Psoas muscle (tissue), 8 donors: ENCODE data around the gene GABRA6. TPM values are rescaled to one million over a fixed set of nuclear protein-coding genes. Genes with fewer than 3 reads are reported as not detected.

Source experiments
- ATAC-seq, 4 donors: fragments of 200-7000 bp; cut with Tn5 transposase; one replicate each; pipeline ENCODE4 v1.9.1; 2020; ENCODE audit warnings: moderate library complexity in 3 of 4, mild to moderate bottlenecking in 2 of 4
- DNase-seq, 2 donors: peaks; one replicate each; pipeline ENCODE4 v3.0.0-alpha.2; 2020
- H3K27ac ChIP-seq: fragments of 200-600 bp; one replicate; pipeline ENCODE4 v1.8.0; 2022
- H3K27me3 ChIP-seq, 3 donors: fragments of 200-600 bp in 1 of 3; one replicate each; pipeline versions ENCODE4 v1.6.1 to v1.8.0; 2013 to 2022; ENCODE audit warnings: low read length in 2 of 3, mild to moderate bottlenecking in 2 of 3, moderate library complexity in 1 of 3; ENCODE audit not compliant: insufficient read depth in 3 of 3
- H3K36me3 ChIP-seq, 2 donors: fragments of 200-600 bp in 1 of 2; one replicate each; pipeline versions ENCODE4 v1.6.1 to v1.8.0; 2013 to 2022; ENCODE audit warnings: low read depth in 1 of 2, mild to moderate bottlenecking in 1 of 2, moderate library complexity in 1 of 2; ENCODE audit not compliant: insufficient read depth in 1 of 2
- H3K4me1 ChIP-seq: fragments of 200-600 bp; one replicate; pipeline ENCODE4 v1.8.0; 2022
- H3K4me3 ChIP-seq: fragments of 200-600 bp; one replicate; pipeline ENCODE4 v1.8.0; 2022; ENCODE audit warnings: mild to moderate bottlenecking
- H3K9me3 ChIP-seq: fragments of 200-600 bp; one replicate; pipeline ENCODE4 v1.8.0; 2022
- CTCF ChIP-seq: fragments of 200-600 bp; IDR thresholded peaks from one replicate; pipeline ENCODE4 v1.8.0; 2022; ENCODE audit warnings: antibody characterized with exemption
- WGBS, 3 donors: extraction: QIAGEN DNeasy Blood & Tissue Kit; methylation state at CpG; one replicate each; pipeline versions ENCODE4 v1.1.6 to v1.1.7; 2013; 5-methylcytosine and 5-hydroxymethylcytosine counted together
- intact Hi-C, 2 donors: fragments of 100-400 bp; cut with DNase I; formaldehyde crosslinking; loops; one replicate each; pipeline versions ENCODE4 v1.11.0 to v1.14.2; 2022
- polyA plus RNA-seq, 3 donors: library from polyadenylated mRNA; stranded (reverse); fragments of 200-250 nt; gene quantifications; one replicate each; pipeline ENCODE4 v1.2.3, GENCODE V29; 2013
- total RNA-seq, 4 donors: library from RNA; stranded (reverse); fragmentation: NEBNext Ultra II Directional in 2 of 4; extraction: Animal tissue kit (Norgen Biotek cat#: 25700) in 2 of 4; gene quantifications; one replicate each; pipeline versions ENCODE4 v1.2.1 to v1.2.4, GENCODE V29; 2021 to 2023
- donor health status: healthy with polysubstance abuse.
- donor health status: DM: no; HTN: no; CAD: no; lungs with moderate emphysema.
- donor health status: Bipolar disorder and iron deficiency.
- donor health status: healthy.
- donor health status: DM: yes; HTN: yes; CAD: no.
- donor health status: DM: no; HTN: no; CAD: no.
- donor health status: DM: no; HTN: no; CAD: no.
- donor health status: DM: yes; HTN: yes; CAD: no.

The GABRA6 gene
- total and polyA plus RNA-seq, 7 donors: not detected

- H3K36me3 ChIP-seq: no peaks in the 10 kb centered on the region
- H3K27ac ChIP-seq: no peak overlapping the region
- intact Hi-C loops: no loop called here
- WGBS, 3 donors: 84 to 89% (median 87%) methylated on average over 12 of the region's 12 CpGs
- no peaks in the 10 kb centered on the region for H3K9me3 ChIP-seq
- H3K27me3 ChIP-seq: no peaks in the 10 kb centered on the region
- H3K4me1 ChIP-seq: no peaks in the 10 kb centered on the region
- no peak overlapping the region for H3K4me3 ChIP-seq
- TF ChIP-seq CTCF: no peak
- ATAC-seq (no peak), DNase-seq (no peak)
These were observed 24.7 kb upstream of the GABRA6 start for GRCh38 chr5:161660806-161661205.

GRCh38 chr5:161663431-161663830, 22.1 kb upstream of the GABRA6 start:
- H3K27me3 ChIP-seq: no peaks in the 10 kb centered on the region
- no peak for DNase-seq
- H3K27ac ChIP-seq: no peak overlapping the region
- no peak for TF ChIP-seq CTCF
- intact Hi-C loops: no loop called here
- H3K9me3 ChIP-seq: no peaks in the 10 kb centered on the region
- no peak overlapping the region for H3K4me3 ChIP-seq
- H3K4me1 ChIP-seq: no peaks in the 10 kb centered on the region
- no peak for ATAC-seq
- H3K36me3 ChIP-seq: no peaks in the 10 kb centered on the region

GRCh38 chr5:161676103-161676502, 9.4 kb upstream of the GABRA6 start:
- H3K4me3 ChIP-seq: no peak overlapping the region
- H3K27me3 ChIP-seq: no peaks in the 10 kb centered on the region
- ATAC-seq (no peak), DNase-seq (no peak)
- intact Hi-C loops: no loop called here
- no peak for TF ChIP-seq CTCF
- no peaks in the 10 kb centered on the region for H3K4me1 ChIP-seq
- 7 to 8% (median 8%) methylated on average over 2 of the region's 2 CpGs for WGBS, 3 donors
- H3K9me3 ChIP-seq: no peaks in the 10 kb centered on the region
- no peaks in the 10 kb centered on the region for H3K36me3 ChIP-seq
- H3K27ac ChIP-seq: no peak overlapping the region

GRCh38 chr5:161686149-161686548, 628 bp downstream of the GABRA6 start:
- Histone ChIP-seq H3K27ac (no peak overlapping the region), H3K4me3 (no peak overlapping the region), H3K9me3 (no peaks in the 10 kb centered on the region), H3K36me3 (no peaks in the 10 kb centered on the region), H3K27me3 (no peaks in the 10 kb centered on the region), H3K4me1 (no peaks in the 10 kb centered on the region)
- no peak for ATAC-seq
- no peak for DNase-seq
- no peak for TF ChIP-seq CTCF
- 73 to 79% (median 76%) methylated on average over 8 of the region's 8 CpGs for WGBS, 3 donors
- intact Hi-C loops: no loop called here

- no peak overlapping the region for H3K27ac ChIP-seq
- intact Hi-C loops: no loop called here
- no peaks in the 10 kb centered on the region for H3K27me3 ChIP-seq
- ATAC-seq (no peak), DNase-seq (no peak)
- no peaks in the 10 kb centered on the region for H3K9me3 ChIP-seq
- H3K4me3 ChIP-seq: no peak overlapping the region
- TF ChIP-seq CTCF: no peak
- H3K36me3 ChIP-seq: no peaks in the 10 kb centered on the region
- WGBS, 3 donors: 70 to 80% (median 80%) methylated on average over 3 of the region's 3 CpGs
- H3K4me1 ChIP-seq: no peaks in the 10 kb centered on the region
These were observed 1.4 kb downstream of the GABRA6 start for GRCh38 chr5:161686881-161687280.
